Gastroesophageal sphincter (tissue), 4 donors: Measurements from ENCODE around the gene NNMT. TPM values are rescaled to one million over a fixed set of nuclear protein-coding genes. Genes with fewer than 3 reads are reported as not detected.
A peak's percentile ranks its signal among the peaks of the same experiment; 100 is the strongest.

Source experiments
- ATAC-seq: fragments of 150-250 bp; one replicate; pipeline ENCODE4 v1.9.1; 2016; ENCODE audit warnings: mild to moderate bottlenecking, moderate library complexity
- H3K27ac ChIP-seq, 4 donors: fragments of 200-600 bp; sonication (generic) in 3 of 4; 1 replicate in 3 of 4; 2 replicates in 1 of 4; pipeline ENCODE4 v1.5.1; 2016 to 2019
- H3K27me3 ChIP-seq: fragments of 200-600 bp; sonication (generic); one replicate; pipeline ENCODE4 v1.5.1; 2019
- H3K36me3 ChIP-seq, 2 donors: fragments of 200-600 bp; sonication (generic); one replicate each; pipeline ENCODE4 v1.5.1; 2019; ENCODE audit warnings: control low read depth in 1 of 2
- H3K4me1 ChIP-seq, 3 donors: fragments of 200-600 bp; sonication (generic); 1 replicate in 2 of 3; 2 replicates in 1 of 3; pipeline ENCODE4 v1.5.1; 2016 to 2019; ENCODE audit warnings: control low read depth in 2 of 3
- H3K4me3 ChIP-seq, 2 donors: fragments of 200-600 bp; sonication (generic); one replicate each; pipeline ENCODE4 v1.5.1; 2019; ENCODE audit warnings: mild to moderate bottlenecking in 1 of 2, moderate library complexity in 1 of 2
- H3K9me3 ChIP-seq, 3 donors: fragments of 200-600 bp; sonication (generic); one replicate each; pipeline ENCODE4 v1.5.1; 2017 to 2019; ENCODE audit warnings: control low read depth in 2 of 3
- CTCF ChIP-seq, 4 experiments: fragments of 200-600 bp in 2 of 4; fragments of 450-650 bp in 2 of 4; sonication (generic) in 1 of 4; IDR thresholded peaks; one replicate each; pipeline ENCODE4 v1.5.1; 2017 to 2019; ENCODE audit warnings: antibody characterized with exemption in 4 of 4, mild to moderate bottlenecking in 2 of 4, moderate library complexity in 2 of 4
- EP300 ChIP-seq: sonication (generic); formaldehyde crosslinking; IDR thresholded peaks from one replicate; pipeline ENCODE4 v1.6.1; 2017; ENCODE audit warnings: antibody characterized with exemption, mild to moderate bottlenecking
- POLR2A ChIP-seq, 2 donors: fragments of 450-650 bp; IDR thresholded peaks; one replicate each; pipeline ENCODE4 v1.6.1; 2017; ENCODE audit warnings: antibody characterized with exemption in 2 of 2, mild to moderate bottlenecking in 2 of 2, moderate library complexity in 1 of 2
- POLR2AphosphoS5 ChIP-seq: sonication (generic); formaldehyde crosslinking; IDR thresholded peaks from one replicate; pipeline ENCODE4 v1.6.1; 2017; ENCODE audit warnings: antibody characterized with exemption
- WGBS, 2 donors: methylation state at CpG; one replicate each; pipeline ENCODE4 v1.1.5; 2018; ENCODE audit warnings: low coverage in 1 of 2; 5-methylcytosine and 5-hydroxymethylcytosine counted together
- total RNA-seq, 4 donors: library from RNA; depleted of rRNA; stranded (reverse); fragments of >200 nt; gene quantifications; one replicate each; pipeline ENCODE4 v1.1.0, GENCODE V29; 2016

The NNMT gene
- total RNA-seq, 4 donors from 2014 or later, result 39.4 to 409 (median 243) TPM

- Histone ChIP-seq H3K27me3 (peaks cover 10% of the 10 kb centered on the region), H3K9me3 (no peaks in the 10 kb centered on the region), H3K27ac (peak overlapping the region in 3 of 4 donors; percentile 68 to 84 (median 84)), H3K36me3 (peaks cover 0 to 24% of the 10 kb centered on the region in 2 donors), H3K4me1 (peaks cover 0 to 83% (median 39%) of the 10 kb centered on the region in 3 donors), H3K4me3 (peak overlapping the region in 1 of 2 donors; percentile 33)
- TF ChIP-seq POLR2A (IDR thresholded peaks at IDR 0.05), result no peak
- TF ChIP-seq CTCF (IDR thresholded peaks at IDR 0.05), result no peak
- TF ChIP-seq EP300, result no peak
- TF ChIP-seq POLR2AphosphoS5, result no peak
- ATAC-seq, result peak; percentile 1
- 77 to 100% methylated on average over 4 to 9 of the region's 12 CpGs for WGBS, 2 donors
Observed at GRCh38 chr11:114259551-114259983, 36.6 kb upstream of the NNMT start.

GRCh38 chr11:114260077-114260476 lies 36.1 kb upstream of the NNMT start:
- Histone ChIP-seq H3K27me3 (peaks cover 13% of the 10 kb centered on the region), H3K27ac (peak overlapping the region; percentile 21 to 84 (median 76)), H3K4me1 (peaks cover 0 to 78% (median 39%) of the 10 kb centered on the region in 3 donors), H3K36me3 (peaks cover 0 to 20% of the 10 kb centered on the region in 2 donors), H3K4me3 (peak overlapping the region in 1 of 2 donors; percentile 33), H3K9me3 (no peaks in the 10 kb centered on the region)
- 75 to 100% methylated on average over 3 of the region's 6 CpGs for WGBS, 2 donors
- no peak for ATAC-seq
- TF ChIP-seq POLR2AphosphoS5 (peak; percentile 44), POLR2A (IDR thresholded peaks at IDR 0.05) (no peak), CTCF (IDR thresholded peaks at IDR 0.05) (no peak), EP300 (no peak)

DNA sequence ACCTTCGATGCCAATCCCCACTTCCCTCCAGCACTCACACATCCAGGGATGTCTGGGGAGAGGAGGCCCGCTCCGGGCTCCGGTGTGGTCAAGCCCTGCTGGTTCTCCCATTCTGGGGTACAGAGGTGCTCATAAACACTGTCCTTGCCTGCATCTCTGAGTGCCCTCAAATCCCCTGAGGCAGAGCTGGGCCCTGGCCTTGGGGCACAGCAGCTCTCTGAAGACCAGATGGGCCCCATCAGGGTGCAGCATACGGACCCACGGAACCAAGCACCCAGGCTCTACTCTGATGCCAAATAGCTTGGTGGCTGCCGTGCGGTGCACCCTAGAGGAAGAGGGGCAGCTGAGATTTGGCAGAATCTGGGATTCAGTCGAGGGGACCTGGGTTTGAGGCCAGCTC lies 35.7 kb upstream of the NNMT start:
- Histone ChIP-seq H3K4me3 (peak overlapping the region in 1 of 2 donors; percentile 33), H3K27ac (peak overlapping the region; percentile 21 to 84 (median 76)), H3K4me1 (peaks cover 0 to 74% (median 39%) of the 10 kb centered on the region in 3 donors), H3K36me3 (peaks cover 0 to 16% of the 10 kb centered on the region in 2 donors), H3K9me3 (no peaks in the 10 kb centered on the region), H3K27me3 (peaks cover 17% of the 10 kb centered on the region)
- ATAC-seq, result peak; percentile 6
- 100% methylated on average over 1 of the region's 9 CpGs; no CpG with 5 or more reads in 1 of the 2 donors for WGBS, 2 donors
- no peak for TF ChIP-seq POLR2AphosphoS5

DNA sequence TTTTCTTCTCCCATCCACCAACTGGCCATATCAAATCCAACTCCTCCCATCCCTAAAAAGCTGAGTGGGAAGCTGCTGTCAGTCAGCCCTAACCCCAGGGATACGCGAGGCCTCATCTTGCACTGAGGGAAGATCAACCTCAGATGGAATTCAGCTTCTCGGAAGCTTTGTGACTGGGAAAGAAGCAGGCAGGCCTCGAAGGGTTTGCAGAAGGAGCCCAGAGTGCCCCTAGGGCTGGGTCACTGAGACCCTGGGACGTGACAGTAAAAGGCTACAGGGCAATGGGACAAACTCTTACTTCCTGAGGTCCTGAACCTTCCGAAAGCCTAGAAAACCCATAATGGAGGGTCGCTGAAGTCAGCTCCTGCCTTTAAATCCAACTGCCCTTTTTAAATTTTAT lies 34.4 kb upstream of the NNMT start:
- H3K9me3 ChIP-seq, result no peaks in the 10 kb centered on the region
- TF ChIP-seq POLR2A (IDR thresholded peaks at IDR 0.05), result no peak
- TF ChIP-seq EP300, result no peak
- no peak for TF ChIP-seq CTCF (IDR thresholded peaks at IDR 0.05)
- no peak for TF ChIP-seq POLR2AphosphoS5
- WGBS, 2 donors, result 77 to 92% methylated on average over 3 to 4 of the region's 7 CpGs
- peaks cover 21% of the 10 kb centered on the region for H3K27me3 ChIP-seq
- H3K4me3 ChIP-seq, result no peak overlapping the region
- H3K27ac ChIP-seq, result peak overlapping the region in 3 of 4 donors; percentile 68 to 84 (median 84)
- peaks cover 0 to 3% of the 10 kb centered on the region in 2 donors for H3K36me3 ChIP-seq
- peaks cover 0 to 61% (median 34%) of the 10 kb centered on the region in 3 donors for H3K4me1 ChIP-seq
- ATAC-seq, result no peak

- Histone ChIP-seq H3K27me3 (peaks cover 25% of the 10 kb centered on the region), H3K36me3 (no peaks in the 10 kb centered on the region), H3K27ac (peak overlapping the region in 1 of 4 donors; percentile 84), H3K9me3 (no peaks in the 10 kb centered on the region), H3K4me1 (peaks cover 0 to 50% (median 23%) of the 10 kb centered on the region in 3 donors), H3K4me3 (no peak overlapping the region)
- TF ChIP-seq POLR2A (IDR thresholded peaks at IDR 0.05) (no peak), CTCF (IDR thresholded peaks at IDR 0.05) (peak; percentile 30 to 82 (median 67)), POLR2AphosphoS5 (peak; percentile 36)
- peak; percentile 23 for ATAC-seq
- WGBS, 2 donors, result 21 to 28% methylated on average over 6 to 9 of the region's 9 CpGs
Observed at GRCh38 chr11:114262681-114263512, 33.3 kb upstream of the NNMT start.
